ENCODE data around the gene RARS2.

Gene RARS2

DNA sequence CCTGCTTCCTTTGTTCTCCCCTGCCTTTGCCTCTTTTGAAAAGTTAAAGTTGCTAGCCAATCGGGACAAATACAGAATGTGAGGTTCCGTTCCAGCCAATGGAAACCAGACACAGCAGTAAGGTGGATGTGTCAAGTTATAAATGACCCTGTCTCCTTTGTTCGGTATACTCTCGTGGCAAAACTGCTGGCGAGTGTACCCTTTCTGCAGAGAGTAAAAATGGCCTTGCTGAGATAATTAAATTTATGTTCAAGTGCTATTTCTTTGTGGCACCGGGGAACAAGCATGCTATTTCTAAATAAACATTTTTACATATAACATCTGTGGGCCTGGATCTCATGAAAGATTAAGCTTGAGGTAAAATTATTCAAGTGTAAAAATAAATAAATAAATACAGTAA is 50.2 kb downstream of the RARS2 start:
- H3K4me3 ChIP-seq (ENCODE audit: low read length), result no peak overlapping the region
- TF ChIP-seq, protein P1, sequence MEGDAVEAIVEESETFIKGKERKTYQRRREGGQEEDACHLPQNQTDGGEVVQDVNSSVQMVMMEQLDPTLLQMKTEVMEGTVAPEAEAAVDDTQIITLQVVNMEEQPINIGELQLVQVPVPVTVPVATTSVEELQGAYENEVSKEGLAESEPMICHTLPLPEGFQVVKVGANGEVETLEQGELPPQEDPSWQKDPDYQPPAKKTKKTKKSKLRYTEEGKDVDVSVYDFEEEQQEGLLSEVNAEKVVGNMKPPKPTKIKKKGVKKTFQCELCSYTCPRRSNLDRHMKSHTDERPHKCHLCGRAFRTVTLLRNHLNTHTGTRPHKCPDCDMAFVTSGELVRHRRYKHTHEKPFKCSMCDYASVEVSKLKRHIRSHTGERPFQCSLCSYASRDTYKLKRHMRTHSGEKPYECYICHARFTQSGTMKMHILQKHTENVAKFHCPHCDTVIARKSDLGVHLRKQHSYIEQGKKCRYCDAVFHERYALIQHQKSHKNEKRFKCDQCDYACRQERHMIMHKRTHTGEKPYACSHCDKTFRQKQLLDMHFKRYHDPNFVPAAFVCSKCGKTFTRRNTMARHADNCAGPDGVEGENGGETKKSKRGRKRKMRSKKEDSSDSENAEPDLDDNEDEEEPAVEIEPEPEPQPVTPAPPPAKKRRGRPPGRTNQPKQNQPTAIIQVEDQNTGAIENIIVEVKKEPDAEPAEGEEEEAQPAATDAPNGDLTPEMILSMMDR (conservative IDR thresholded peaks at IDR 0.05; ENCODE audit: low read depth, low read length), result no peak
- no peak for DNase-seq (ENCODE audit: low read depth)

DNA sequence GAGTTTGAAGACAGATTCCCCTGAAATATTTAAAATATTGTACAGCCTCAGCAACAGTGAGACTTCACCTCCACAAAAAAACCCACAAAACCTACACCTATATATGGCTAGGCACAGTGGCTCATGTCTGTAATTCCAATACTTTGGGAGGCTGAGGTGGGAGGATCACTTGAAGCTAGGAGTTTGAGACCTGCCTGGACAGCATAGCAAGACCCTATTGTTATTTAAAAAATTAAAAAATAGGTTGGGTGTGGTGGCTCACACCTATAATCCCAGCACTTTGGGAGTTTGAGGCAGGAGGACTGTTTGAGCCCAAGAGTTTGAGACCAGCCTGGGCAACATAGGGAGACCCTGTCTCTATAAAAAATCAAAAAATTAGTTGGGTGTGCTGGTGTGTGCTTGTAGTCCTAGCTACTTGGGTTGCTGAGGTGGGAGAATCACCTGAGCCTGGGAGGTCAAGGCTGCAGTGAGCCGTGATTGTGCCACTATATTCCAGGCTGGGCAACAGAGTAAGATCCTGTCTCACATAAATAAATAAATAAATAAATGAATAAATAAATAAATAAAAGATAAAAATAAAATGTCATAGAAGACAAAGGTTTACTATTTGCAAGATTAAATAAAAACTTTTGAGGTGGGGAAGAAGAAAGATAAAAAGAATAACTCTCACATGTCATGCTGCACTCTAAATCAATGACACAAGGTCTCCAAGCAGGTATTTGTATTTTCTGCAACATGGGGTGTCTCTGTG is 51.1 kb downstream of the RARS2 start:
- TF ChIP-seq, protein P1 (conservative IDR thresholded peaks at IDR 0.05; ENCODE audit: low read depth, low read length), result no peak
- DNase-seq (ENCODE audit: low read depth), result no peak

DNA sequence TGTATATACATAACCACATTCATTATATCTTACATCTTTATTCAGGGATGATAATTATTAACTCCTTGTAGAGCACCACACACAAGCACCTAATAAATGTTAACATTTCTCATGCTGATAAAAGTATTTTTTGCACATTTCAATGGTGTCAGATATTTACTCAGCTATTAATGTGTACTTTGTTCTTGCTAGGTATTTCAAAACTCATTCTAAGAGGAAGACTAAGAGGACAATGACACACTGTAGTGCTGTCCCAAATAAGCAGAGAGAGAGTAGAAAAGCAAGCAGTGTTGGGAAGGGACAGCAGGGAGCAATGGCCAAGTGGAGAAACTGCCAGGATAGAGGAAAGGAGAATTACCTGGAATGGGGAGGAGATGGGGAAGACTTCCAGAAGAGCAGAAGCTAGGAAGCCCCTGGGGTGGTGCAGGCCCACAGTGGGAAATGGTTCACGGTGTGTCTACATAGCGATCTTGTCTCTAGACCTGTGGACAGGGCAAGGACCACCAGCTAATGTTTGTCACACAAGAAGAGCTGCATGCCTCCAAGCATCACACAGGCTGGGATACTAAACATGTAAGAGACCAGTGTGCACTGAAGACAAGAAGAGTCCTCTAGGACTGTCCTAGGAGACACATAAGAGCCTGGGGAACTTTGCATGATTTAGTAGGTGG is 55.3 kb downstream of the RARS2 start:
- DNase-seq (ENCODE audit: low read depth), result no peak
- TF ChIP-seq, protein P1 (conservative IDR thresholded peaks at IDR 0.05; ENCODE audit: low read depth, low read length), result no peak
- H3K4me3 ChIP-seq (ENCODE audit: low read length), result no peak overlapping the region

More for the DNA sequence above, 51.1 kb downstream of the RARS2 start:
- H3K4me3 ChIP-seq (ENCODE audit: low read length), result no peak overlapping the region

DNA sequence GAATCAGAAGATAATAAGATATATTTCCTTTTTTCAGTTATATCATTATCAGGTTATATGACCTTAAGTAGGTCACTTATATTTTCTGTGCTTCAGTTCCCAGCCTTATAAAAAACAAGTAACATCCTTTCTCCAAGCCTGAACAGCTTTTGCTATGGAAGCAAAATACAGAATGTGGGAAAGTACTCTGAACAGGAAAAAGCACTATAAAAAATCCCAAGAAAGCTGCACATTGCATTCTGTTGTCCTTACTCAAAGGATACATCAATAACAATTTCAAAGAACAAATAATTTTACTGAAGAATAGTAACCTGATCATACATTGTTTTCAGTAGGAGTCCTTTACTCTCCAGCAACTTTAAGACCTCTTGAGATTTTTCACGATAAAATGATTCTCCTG is 60.6 kb downstream of the RARS2 start:
- no peak for DNase-seq (ENCODE audit: low read depth)
- TF ChIP-seq, protein P1 (conservative IDR thresholded peaks at IDR 0.05; ENCODE audit: low read depth, low read length), result no peak
- no peak overlapping the region for H3K4me3 ChIP-seq (ENCODE audit: low read length)

DNA sequence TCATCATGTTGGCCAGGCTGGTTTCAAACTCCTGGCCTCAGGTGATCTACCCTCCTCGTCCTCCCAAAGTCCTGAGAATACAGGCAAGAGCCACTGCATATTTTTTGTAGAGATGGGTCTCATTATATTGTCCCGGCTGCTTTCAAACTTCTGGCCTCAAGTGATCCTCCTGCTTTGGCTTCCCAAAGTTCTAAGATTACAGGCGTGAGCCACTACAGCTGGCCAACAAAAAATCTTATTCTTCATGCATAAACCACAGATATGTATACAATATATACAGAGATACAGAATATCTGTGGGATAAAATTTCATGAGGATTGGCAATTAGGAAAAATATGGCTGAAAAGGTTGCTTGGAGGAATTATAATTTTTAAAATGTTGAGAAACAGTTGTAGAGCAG is 67.1 kb downstream of the RARS2 start:
- DNase-seq (ENCODE audit: low read depth), result no peak
- no peak overlapping the region for H3K4me3 ChIP-seq (ENCODE audit: low read length)
- TF ChIP-seq, protein P1 (conservative IDR thresholded peaks at IDR 0.05; ENCODE audit: low read depth, low read length), result no peak

DNA sequence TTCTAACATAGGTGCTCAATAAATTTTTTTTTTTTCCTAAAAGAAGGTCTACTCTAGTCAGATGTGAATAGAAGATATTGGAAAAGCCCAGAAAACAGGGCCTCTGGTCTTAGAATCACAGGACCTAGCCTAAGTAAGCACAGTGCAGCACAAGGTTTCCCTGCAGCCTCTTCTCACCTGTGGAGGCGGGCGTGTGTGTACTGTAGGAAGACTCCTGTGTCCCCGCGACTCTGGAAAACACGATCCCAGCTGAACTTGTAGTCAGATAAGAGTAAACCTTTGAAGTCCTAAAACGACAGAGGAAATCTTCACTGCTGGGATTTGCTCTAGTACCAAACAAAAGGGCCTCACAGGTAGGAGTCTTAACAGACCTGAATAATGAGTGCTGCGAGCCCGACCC is 71.3 kb downstream of the RARS2 start:
- TF ChIP-seq, protein P1 (conservative IDR thresholded peaks at IDR 0.05; ENCODE audit: low read depth, low read length), result no peak
- no peak overlapping the region for H3K4me3 ChIP-seq (ENCODE audit: low read length)
- DNase-seq (ENCODE audit: low read depth), result no peak

DNA sequence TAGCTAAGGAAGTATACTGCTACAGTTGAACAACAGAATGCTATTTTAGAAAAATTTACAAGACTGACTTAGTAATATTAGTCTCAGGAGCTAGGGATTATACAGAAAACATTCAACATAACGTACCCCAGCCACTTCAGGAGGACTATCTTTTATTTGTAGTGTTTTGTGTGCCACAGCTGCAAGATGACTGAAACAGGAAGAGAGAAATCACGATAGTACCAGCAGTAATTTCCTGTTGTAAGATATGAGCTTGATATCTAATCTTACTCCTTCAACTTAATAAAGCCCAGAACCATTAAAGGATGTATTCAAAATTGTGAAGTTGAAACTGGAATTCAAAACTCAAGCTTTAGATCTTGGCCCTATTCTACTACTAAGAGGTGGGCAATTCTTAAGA is 75.0 kb downstream of the RARS2 start:
- no peak for DNase-seq (ENCODE audit: low read depth)
- TF ChIP-seq, protein P1 (conservative IDR thresholded peaks at IDR 0.05; ENCODE audit: low read depth, low read length), result no peak
- no peak overlapping the region for H3K4me3 ChIP-seq (ENCODE audit: low read length)
